ENCODE data around the gene TVP23C. TPM values are rescaled to one million over a fixed set of nuclear protein-coding genes. Genes with fewer than 3 reads are reported as not detected.

The TVP23C gene
- total and polyA plus RNA-seq, 9 of the 15 experiments (the other 6 are each of a cell fraction or from before 2014, with no cell fraction given): 5.7 to 16.8 (median 8.2) TPM

DNA sequence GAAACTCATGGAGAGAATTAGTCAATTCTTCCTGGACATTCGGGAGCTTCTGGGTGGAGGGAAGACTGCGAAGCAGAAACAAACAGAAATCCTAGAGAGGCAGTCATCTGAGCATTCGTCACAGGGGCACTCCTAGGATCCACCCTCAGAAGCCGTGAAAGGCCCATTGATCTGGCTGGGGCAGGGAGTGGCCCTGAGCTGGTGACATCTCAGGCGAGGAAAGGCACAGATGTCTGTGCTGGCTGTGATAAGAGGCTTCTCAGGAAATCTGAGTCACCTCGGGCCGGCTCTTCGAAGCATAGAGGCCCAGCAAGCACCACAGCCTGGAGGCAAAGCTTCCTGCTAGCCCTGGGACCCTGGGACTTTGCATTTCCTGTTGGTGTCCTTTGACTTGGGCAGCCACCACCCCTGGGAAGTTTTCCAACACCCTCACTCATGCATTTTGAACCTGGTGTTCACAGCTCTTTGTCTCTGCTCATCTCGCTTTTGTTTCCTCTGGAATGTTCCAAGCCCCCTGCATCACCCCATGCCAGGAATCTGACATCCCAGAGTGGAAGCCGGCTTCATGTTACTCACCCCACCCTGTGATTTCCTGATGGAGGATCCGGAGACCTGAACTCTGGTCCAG, 72.5 kb downstream of the TVP23C start (continued):
- TF ChIP-seq LARP7 (IDR thresholded peaks at IDR 0.05): no peak
- no peak for TF ChIP-seq ZKSCAN3 (CRISPR knock-in tag; IDR thresholded peaks at IDR 0.05)
- no peak for TF ChIP-seq SP1 (CRISPR knock-in tag; IDR thresholded peaks at IDR 0.05)
- no peak for TF ChIP-seq TAF1 (IDR thresholded peaks at IDR 0.05; ENCODE audit: control insufficient read depth, extremely low read depth, insufficient read depth, low read length, severe bottlenecking)
- 0 out of 2 replicates have a peak, but pooled peaks have one; percentile 30 for TF ChIP-seq RNF2 (IDR thresholded peaks at IDR 0.05)
- peak; percentile 55 for TF ChIP-seq ZFX (CRISPR knock-in tag; IDR thresholded peaks at IDR 0.05)
- peak; percentile 38; the same call in 1 of the 2 replicates for TF ChIP-seq MYNN (IDR thresholded peaks at IDR 0.05)
- TF ChIP-seq MYNN (CRISPR knock-in tag; IDR thresholded peaks at IDR 0.05): no peak
- no peak for TF ChIP-seq JUNB (CRISPR knock-in tag; conservative IDR thresholded peaks at IDR 0.05)
- TF ChIP-seq ZNF778 (CRISPR knock-in tag; IDR thresholded peaks at IDR 0.05): no peak
- TF ChIP-seq ATF2 (CRISPR knock-in tag; IDR thresholded peaks at IDR 0.05): no peak
- TF ChIP-seq, protein P1, sequence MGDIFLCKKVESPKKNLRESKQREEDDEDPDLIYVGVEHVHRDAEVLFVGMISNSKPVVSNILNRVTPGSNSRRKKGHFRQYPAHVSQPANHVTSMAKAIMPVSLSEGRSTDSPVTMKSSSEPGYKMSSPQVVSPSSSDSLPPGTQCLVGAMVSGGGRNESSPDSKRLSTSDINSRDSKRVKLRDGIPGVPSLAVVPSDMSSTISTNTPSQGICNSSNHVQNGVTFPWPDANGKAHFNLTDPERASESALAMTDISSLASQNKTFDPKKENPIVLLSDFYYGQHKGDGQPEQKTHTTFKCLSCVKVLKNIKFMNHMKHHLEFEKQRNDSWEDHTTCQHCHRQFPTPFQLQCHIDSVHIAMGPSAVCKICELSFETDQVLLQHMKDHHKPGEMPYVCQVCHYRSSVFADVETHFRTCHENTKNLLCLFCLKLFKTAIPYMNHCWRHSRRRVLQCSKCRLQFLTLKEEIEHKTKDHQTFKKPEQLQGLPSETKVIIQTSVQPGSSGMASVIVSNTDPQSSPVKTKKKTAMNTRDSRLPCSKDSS (IDR thresholded peaks at IDR 0.05; ENCODE audit: low read depth, partially characterized antibody): no peak
- TF ChIP-seq ZNF586 (CRISPR knock-in tag; conservative IDR thresholded peaks at IDR 0.05): no peak
- TF ChIP-seq TGIF2 (CRISPR knock-in tag; IDR thresholded peaks at IDR 0.05): no peak
- TF ChIP-seq CBX2 (IDR thresholded peaks at IDR 0.05; ENCODE audit: insufficient read depth, low read length, poor library complexity, severe bottlenecking): no peak
- no peak for TF ChIP-seq CUX1 (CRISPR knock-in tag; IDR thresholded peaks at IDR 0.05)
- TF ChIP-seq, protein P2, sequence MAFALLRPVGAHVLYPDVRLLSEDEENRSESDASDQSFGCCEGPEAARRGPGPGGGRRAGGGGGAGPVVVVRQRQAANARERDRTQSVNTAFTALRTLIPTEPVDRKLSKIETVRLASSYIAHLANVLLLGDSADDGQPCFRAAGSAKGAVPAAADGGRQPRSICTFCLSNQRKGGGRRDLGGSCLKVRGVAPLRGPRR (CRISPR knock-in tag; IDR thresholded peaks at IDR 0.05): no peak
- TF ChIP-seq EP300 (IDR thresholded peaks at IDR 0.05; ENCODE audit: low read length): peak; percentile 88
- TF ChIP-seq, protein P3, sequence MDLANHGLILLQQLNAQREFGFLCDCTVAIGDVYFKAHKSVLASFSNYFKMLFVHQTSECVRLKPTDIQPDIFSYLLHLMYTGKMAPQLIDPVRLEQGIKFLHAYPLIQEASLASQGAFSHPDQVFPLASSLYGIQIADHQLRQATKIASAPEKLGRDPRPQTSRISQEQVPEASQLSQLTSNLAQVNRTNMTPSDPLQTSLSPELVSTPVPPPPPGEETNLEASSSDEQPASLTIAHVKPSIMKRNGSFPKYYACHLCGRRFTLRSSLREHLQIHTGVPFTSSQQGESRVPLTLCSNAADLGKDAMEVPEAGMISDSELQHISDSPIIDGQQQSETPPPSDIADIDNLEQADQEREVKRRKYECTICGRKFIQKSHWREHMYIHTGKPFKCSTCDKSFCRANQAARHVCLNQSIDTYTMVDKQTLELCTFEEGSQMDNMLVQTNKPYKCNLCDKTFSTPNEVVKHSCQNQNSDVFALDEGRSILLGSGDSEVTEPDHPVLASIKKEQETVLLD (IDR thresholded peaks at IDR 0.05): no peak
- no peak for TF ChIP-seq GTF2A2 (tag; IDR thresholded peaks at IDR 0.05)

Data from K562 (cell line).